GM12878 (cell line): ENCODE measurements around the gene PTPRN2. TPM values are rescaled to one million over a fixed set of nuclear protein-coding genes. Genes with fewer than 3 reads are reported as not detected.

Experiments
- BMI1 ChIP-seq: fragments of 450-650 bp; IDR thresholded peaks from 2 replicates; pipeline ENCODE4 v1.6.1; 2016; ENCODE audit warnings: mild to moderate bottlenecking, moderate library complexity, borderline replicate concordance
- BRCA1 ChIP-seq: IDR thresholded peaks from 2 replicates; pipeline ENCODE4 v1.6.1; 2011; ENCODE audit warnings: low read depth, low read length, improper control_type of control experiment
- ESRRA ChIP-seq: IDR thresholded peaks from 2 replicates; pipeline ENCODE4 v1.6.1; 2012; ENCODE audit warnings: mild to moderate bottlenecking, low read length, improper control_type of control experiment
- FOXK2 ChIP-seq: fragments of 450-650 bp; IDR thresholded peaks from 2 replicates; pipeline ENCODE4 v1.6.1; 2017; ENCODE audit warnings: mild to moderate bottlenecking, moderate library complexity
- IRF5 ChIP-seq: fragments of 450-650 bp; IDR thresholded peaks from 2 replicates; pipeline ENCODE4 v1.6.1; 2017; ENCODE audit warnings: borderline replicate concordance
- POLR2AphosphoS5 ChIP-seq: IDR thresholded peaks from 2 replicates; pipeline ENCODE4 v1.6.1; 2011; ENCODE audit warnings: mild to moderate bottlenecking, low read length, inconsistent platforms
- polyA plus RNA-seq, 11 experiments: library from polyadenylated mRNA; depleted of rRNA in 4 of 11; unstranded in 6 of 11; stranded (reverse) in 5 of 11; fragments of >200 nt; fragmentation: Nextera tagmentation in 4 of 11; fragmentation: Illumina TruSeq in 1 of 11; extraction: Ambion mirVana in 4 of 11; extraction: Trizol in 1 of 11; gene quantifications; 1 replicate in 1 of 11; 2 replicates in 10 of 11; pipeline versions ENCODE4 v1.2.1 to v1.2.3, GENCODE V29; 2011 to 2016; ENCODE audit warnings: inconsistent platforms in 2 of 11, missing spikeins in 2 of 11, low read depth in 1 of 11
- total RNA-seq, 4 experiments: library from RNA; depleted of rRNA in 3 of 4; stranded (reverse); fragments of >200 nt in 3 of 4; fragmentation: Illumina TruSeq in 1 of 4; extraction: Trizol in 1 of 4; gene quantifications; 2 replicates each; pipeline versions ENCODE4 v1.2.1 to v1.2.3, GENCODE V29; 2013 to 2021
- TF ChIP-seq, protein P1 (sequence below): fragments of 450-650 bp; IDR thresholded peaks from 2 replicates; pipeline ENCODE4 v1.6.1; 2018; ENCODE audit warnings: borderline replicate concordance, mild to moderate bottlenecking; ENCODE audit not compliant: partially characterized antibody
- TF ChIP-seq, protein P2 (sequence below): IDR thresholded peaks from 2 replicates; pipeline ENCODE4 v1.6.1; 2012; ENCODE audit warnings: low read length, inconsistent platforms

Gene PTPRN2
- total and polyA plus RNA-seq, 10 of the 15 experiments (the other 5 are each of a cell fraction or from before 2014, with no cell fraction given): 5.4 TPM; not detected in 9

DNA sequence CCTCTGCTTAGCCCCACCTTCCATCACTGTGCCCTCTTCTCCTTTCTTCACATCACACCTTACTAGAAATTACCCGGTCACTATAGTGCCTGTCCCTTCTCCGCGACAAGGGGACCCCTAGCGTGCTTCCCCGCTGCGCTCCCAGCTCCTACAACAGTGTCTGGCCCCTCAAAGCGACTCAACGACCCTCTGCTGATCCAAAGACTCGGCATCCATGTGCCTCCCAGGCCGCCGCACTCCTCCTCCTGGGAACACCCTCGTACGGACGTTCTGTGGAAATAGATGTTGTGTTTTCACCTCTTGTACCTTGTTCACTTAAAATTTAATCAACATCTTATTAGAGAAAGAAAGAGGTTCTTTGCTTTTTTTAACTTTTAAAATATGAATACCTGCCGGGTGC lies 787.3 kb downstream of the PTPRN2 start (continued):
- TF ChIP-seq, protein P1, sequence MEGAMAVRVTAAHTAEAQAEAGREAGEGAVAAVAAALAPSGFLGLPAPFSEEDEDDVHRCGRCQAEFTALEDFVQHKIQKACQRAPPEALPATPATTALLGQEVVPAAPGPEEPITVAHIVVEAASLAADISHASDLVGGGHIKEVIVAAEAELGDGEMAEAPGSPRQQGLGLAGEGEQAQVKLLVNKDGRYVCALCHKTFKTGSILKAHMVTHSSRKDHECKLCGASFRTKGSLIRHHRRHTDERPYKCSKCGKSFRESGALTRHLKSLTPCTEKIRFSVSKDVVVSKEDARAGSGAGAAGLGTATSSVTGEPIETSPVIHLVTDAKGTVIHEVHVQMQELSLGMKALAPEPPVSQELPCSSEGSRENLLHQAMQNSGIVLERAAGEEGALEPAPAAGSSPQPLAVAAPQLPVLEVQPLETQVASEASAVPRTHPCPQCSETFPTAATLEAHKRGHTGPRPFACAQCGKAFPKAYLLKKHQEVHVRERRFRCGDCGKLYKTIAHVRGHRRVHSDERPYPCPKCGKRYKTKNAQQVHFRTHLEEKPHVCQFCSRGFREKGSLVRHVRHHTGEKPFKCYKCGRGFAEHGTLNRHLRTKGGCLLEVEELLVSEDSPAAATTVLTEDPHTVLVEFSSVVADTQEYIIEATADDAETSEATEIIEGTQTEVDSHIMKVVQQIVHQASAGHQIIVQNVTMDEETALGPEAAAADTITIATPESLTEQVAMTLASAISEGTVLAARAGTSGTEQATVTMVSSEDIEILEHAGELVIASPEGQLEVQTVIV: no peak
- TF ChIP-seq ESRRA (no peak), IRF5 (no peak), POLR2AphosphoS5 (no peak), FOXK2 (no peak), BRCA1 (no peak), BMI1 (no peak)
- TF ChIP-seq, protein P2, sequence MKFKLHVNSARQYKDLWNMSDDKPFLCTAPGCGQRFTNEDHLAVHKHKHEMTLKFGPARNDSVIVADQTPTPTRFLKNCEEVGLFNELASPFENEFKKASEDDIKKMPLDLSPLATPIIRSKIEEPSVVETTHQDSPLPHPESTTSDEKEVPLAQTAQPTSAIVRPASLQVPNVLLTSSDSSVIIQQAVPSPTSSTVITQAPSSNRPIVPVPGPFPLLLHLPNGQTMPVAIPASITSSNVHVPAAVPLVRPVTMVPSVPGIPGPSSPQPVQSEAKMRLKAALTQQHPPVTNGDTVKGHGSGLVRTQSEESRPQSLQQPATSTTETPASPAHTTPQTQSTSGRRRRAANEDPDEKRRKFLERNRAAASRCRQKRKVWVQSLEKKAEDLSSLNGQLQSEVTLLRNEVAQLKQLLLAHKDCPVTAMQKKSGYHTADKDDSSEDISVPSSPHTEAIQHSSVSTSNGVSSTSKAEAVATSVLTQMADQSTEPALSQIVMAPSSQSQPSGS: no peak
